DOHH2 (cell line): ENCODE data around the gene FXYD7.

Experiments used
- H3F3A ChIP-seq: fragments of 200-600 bp; sonication (generic), shearing (Covaris generic); 2 replicates; pipeline ENCODE4 v1.6.0; 2016; ENCODE audit warnings: antibody characterized with exemption, mild to moderate bottlenecking; ENCODE audit not compliant: control insufficient read depth, insufficient read depth
- H3K27ac ChIP-seq: fragments of 200-600 bp; sonication (generic); 2 replicates; pipeline ENCODE4 v1.5.1; 2014; ENCODE audit warnings: low read depth, mild to moderate bottlenecking, low read length, moderate library complexity
- H3K27me3 ChIP-seq: fragments of 200-600 bp; sonication (generic); 2 replicates; pipeline ENCODE4 v1.6.1; 2014; ENCODE audit warnings: mild to moderate bottlenecking, low read length, mixed read lengths; ENCODE audit not compliant: control insufficient read depth
- H3K36me3 ChIP-seq: fragments of 200-600 bp; sonication (generic); 2 replicates; pipeline ENCODE4 v1.6.1; 2014; ENCODE audit warnings: mild to moderate bottlenecking, low read length, moderate library complexity, mixed read lengths; ENCODE audit not compliant: control insufficient read depth
- H3K4me1 ChIP-seq: fragments of 200-600 bp; sonication (generic); 2 replicates; pipeline ENCODE4 v1.6.1; 2014; ENCODE audit warnings: mild to moderate bottlenecking, low read length, mixed read lengths; ENCODE audit not compliant: control insufficient read depth
- H3K4me2 ChIP-seq: fragments of 200-600 bp; sonication (generic); 2 replicates; pipeline ENCODE4 v1.6.0; 2014; ENCODE audit warnings: mild to moderate bottlenecking, low read length, moderate library complexity
- H3K4me3 ChIP-seq: fragments of 200-600 bp; sonication (generic); 2 replicates; pipeline ENCODE4 v1.5.1; 2014; ENCODE audit warnings: mild to moderate bottlenecking, low read length, mixed read lengths
- H3K79me2 ChIP-seq: fragments of 200-600 bp; sonication (generic); 2 replicates; pipeline ENCODE4 v1.6.1; 2014; ENCODE audit warnings: mild to moderate bottlenecking, low read length, mixed read lengths; ENCODE audit not compliant: control insufficient read depth
- H3K9me2 ChIP-seq: fragments of 200-600 bp; sonication (generic); replicated peaks from 2 replicates; pipeline ENCODE4 v1.6.1; 2014; ENCODE audit warnings: mild to moderate bottlenecking, low read length, mixed read lengths; ENCODE audit not compliant: control insufficient read depth
- H3K9me3 ChIP-seq: fragments of 200-600 bp; sonication (generic); 2 replicates; pipeline ENCODE4 v1.6.1; 2014; ENCODE audit warnings: antibody characterized with exemption, low read length, mixed read lengths; ENCODE audit not compliant: control insufficient read depth, insufficient read depth
- H4K20me1 ChIP-seq: fragments of 200-600 bp; sonication (generic); 2 replicates; pipeline ENCODE4 v1.6.0; 2014; ENCODE audit warnings: low read depth, mild to moderate bottlenecking, antibody characterized with exemption, low read length, moderate library complexity; ENCODE audit not compliant: control insufficient read depth, insufficient read depth
- EZH2phosphoT487 ChIP-seq: fragments of 200-600 bp; sonication (generic); IDR thresholded peaks from 2 replicates; pipeline ENCODE4 v1.6.1; 2017; ENCODE audit warnings: borderline replicate concordance, mild to moderate bottlenecking, antibody characterized with exemption, low read length, moderate library complexity, mixed read lengths
- TF ChIP-seq, protein P1 (sequence below): fragments of 200-600 bp; sonication (generic); IDR thresholded peaks from one replicate; pipeline ENCODE4 v1.5.1; 2014; ENCODE audit warnings: antibody characterized with exemption, mild to moderate bottlenecking, low read depth, low read length; ENCODE audit not compliant: poor library complexity, severe bottlenecking

The FXYD7 gene

DNA sequence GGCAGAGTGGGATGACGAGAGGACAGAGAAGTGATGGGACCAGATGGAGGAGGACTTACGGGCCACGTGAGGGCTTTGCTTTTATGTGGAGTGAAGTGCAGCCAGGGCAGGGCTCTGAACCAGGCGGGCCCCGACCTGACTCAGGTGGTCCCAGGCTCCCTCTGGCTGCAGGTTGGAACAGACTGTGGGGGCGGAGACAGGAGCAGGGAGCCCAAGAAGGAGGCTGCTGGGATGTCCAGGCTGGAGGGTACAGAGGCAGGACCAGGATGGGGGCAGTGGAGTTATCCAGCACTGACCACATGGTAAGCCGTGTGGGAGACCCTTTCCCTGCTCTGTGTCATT is 13.6 kb downstream of the FXYD7 start:
- H3K27me3 ChIP-seq, result peaks cover 8% of the 10 kb centered on the region
- no peak overlapping the region for H3K27ac ChIP-seq
- no peaks in the 10 kb centered on the region for H3K9me3 ChIP-seq
- H3K79me2 ChIP-seq, result peaks cover 16% of the 10 kb centered on the region
- H3K36me3 ChIP-seq, result peaks cover 49% of the 10 kb centered on the region
- no peak overlapping the region for H3K4me2 ChIP-seq
- TF ChIP-seq, protein P1, sequence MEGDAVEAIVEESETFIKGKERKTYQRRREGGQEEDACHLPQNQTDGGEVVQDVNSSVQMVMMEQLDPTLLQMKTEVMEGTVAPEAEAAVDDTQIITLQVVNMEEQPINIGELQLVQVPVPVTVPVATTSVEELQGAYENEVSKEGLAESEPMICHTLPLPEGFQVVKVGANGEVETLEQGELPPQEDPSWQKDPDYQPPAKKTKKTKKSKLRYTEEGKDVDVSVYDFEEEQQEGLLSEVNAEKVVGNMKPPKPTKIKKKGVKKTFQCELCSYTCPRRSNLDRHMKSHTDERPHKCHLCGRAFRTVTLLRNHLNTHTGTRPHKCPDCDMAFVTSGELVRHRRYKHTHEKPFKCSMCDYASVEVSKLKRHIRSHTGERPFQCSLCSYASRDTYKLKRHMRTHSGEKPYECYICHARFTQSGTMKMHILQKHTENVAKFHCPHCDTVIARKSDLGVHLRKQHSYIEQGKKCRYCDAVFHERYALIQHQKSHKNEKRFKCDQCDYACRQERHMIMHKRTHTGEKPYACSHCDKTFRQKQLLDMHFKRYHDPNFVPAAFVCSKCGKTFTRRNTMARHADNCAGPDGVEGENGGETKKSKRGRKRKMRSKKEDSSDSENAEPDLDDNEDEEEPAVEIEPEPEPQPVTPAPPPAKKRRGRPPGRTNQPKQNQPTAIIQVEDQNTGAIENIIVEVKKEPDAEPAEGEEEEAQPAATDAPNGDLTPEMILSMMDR, result no peak
- TF ChIP-seq EZH2phosphoT487, result no peak
- no peaks in the 10 kb centered on the region for H4K20me1 ChIP-seq
- H3K4me3 ChIP-seq, result no peak overlapping the region
- no peaks in the 10 kb centered on the region for H3K9me2 ChIP-seq
- H3F3A ChIP-seq, result no peaks in the 10 kb centered on the region
- H3K4me1 ChIP-seq, result peaks cover 30% of the 10 kb centered on the region

DNA sequence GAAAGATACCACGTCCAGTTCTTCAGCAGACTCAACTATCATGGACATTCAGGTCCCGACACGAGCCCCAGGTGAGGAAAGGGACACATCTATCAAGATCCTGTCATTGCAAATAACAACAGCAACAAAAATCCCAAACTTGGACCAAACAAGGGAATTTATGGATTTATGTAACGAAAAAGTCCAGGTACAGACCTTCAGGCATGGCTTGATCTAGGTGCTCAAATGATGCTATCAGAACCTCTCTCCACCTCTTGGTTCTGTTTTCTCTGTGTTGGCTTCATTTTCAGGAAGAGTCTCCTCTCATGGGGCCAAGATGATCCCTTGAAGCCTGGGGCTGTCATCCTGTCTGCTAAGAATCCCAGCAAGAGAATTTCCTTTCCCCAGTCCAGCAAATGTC is 14.4 kb downstream of the FXYD7 start:
- no peak overlapping the region for H3K4me2 ChIP-seq
- peaks cover 16% of the 10 kb centered on the region for H3K79me2 ChIP-seq
- no peaks in the 10 kb centered on the region for H3F3A ChIP-seq
- TF ChIP-seq, protein P1, result no peak
- no peak for TF ChIP-seq EZH2phosphoT487
- no peak overlapping the region for H3K27ac ChIP-seq
- peaks cover 57% of the 10 kb centered on the region for H3K36me3 ChIP-seq
- no peak overlapping the region for H3K4me3 ChIP-seq
- peaks cover 6% of the 10 kb centered on the region for H3K27me3 ChIP-seq
- H4K20me1 ChIP-seq, result no peaks in the 10 kb centered on the region
- H3K4me1 ChIP-seq, result peaks cover 26% of the 10 kb centered on the region
- no peaks in the 10 kb centered on the region for H3K9me2 ChIP-seq
- H3K9me3 ChIP-seq, result no peaks in the 10 kb centered on the region

DNA sequence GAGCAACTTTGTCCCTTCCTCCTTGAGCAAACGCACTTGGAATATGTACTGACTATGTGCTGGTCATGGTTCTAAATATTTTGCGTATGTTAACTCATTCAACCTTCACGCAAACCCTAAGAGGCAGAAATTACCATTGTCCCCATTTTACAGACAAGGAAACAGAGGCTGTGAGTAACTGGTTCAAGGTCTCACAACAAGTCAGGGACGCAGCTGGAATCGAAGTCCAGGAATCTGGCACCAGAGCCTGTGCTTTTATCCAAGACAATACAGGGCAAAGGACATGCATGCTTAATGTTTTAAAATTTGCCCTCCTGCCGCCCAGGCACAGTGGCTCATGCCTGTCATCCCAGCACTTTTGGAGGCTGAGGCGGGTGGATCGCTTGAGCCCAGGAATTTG is 16.6 kb downstream of the FXYD7 start:
- H3K4me2 ChIP-seq, result no peak overlapping the region
- H3K9me2 ChIP-seq, result no peaks in the 10 kb centered on the region
- no peaks in the 10 kb centered on the region for H4K20me1 ChIP-seq
- H3K79me2 ChIP-seq, result peaks cover 14% of the 10 kb centered on the region
- H3K9me3 ChIP-seq, result no peaks in the 10 kb centered on the region
- no peak overlapping the region for H3K27ac ChIP-seq
- no peaks in the 10 kb centered on the region for H3K27me3 ChIP-seq
- H3K4me1 ChIP-seq, result peaks cover 12% of the 10 kb centered on the region
- TF ChIP-seq, protein P1, result no peak
- no peak for TF ChIP-seq EZH2phosphoT487
- H3F3A ChIP-seq, result no peaks in the 10 kb centered on the region
- H3K36me3 ChIP-seq, result peaks cover 66% of the 10 kb centered on the region
- H3K4me3 ChIP-seq, result no peak overlapping the region
